Left colon (tissue), 2 donors: ENCODE measurements around the gene TSSK2. TPM values are rescaled to one million over a fixed set of nuclear protein-coding genes. Genes with fewer than 3 reads are reported as not detected.

Experiments used
- ATAC-seq: fragments of 200-7000 bp; cut with Tn5 transposase; one replicate; pipeline ENCODE4 v1.9.1; 2020; ENCODE audit warnings: mild to moderate bottlenecking, moderate library complexity
- DNase-seq, 2 donors: peaks; one replicate each; pipeline ENCODE4 v3.0.0-alpha.2; 2020
- intact Hi-C, 2 donors: fragments of 100-400 bp; cut with DNase I in 1 of 2; cut with micrococcal nuclease in 1 of 2; formaldehyde crosslinking; loops; one replicate each; pipeline versions ENCODE4 v1.11.2 to v1.14.0; 2022; cut with DNase I, micrococcal nuclease
- total RNA-seq, 2 donors: library from RNA; stranded (reverse); fragmentation: NEBNext Ultra II Directional; extraction: Animal tissue kit (Norgen Biotek cat#: 25700); gene quantifications; one replicate each; pipeline ENCODE4 v1.2.1, GENCODE V29; 2021
- donor health status: DM: no; HTN: no; CAD: no.
- donor health status: DM: yes; HTN: yes; CAD: no.

Gene TSSK2
- total RNA-seq, 2 donors from 2014 or later, result not detected

- peak; percentile 45 for ATAC-seq
- intact Hi-C loops, result no loop called here
- peak; percentile 52 to 66 for DNase-seq
Measured at GRCh38 chr22:19121631-19122142, 9.4 kb upstream of the TSSK2 start.

GRCh38 chr22:19122143-19122751 lies 8.9 kb upstream of the TSSK2 start, which contains the start of gene DGCR2:
Gene DGCR2 (minus strand): TSS chr22:19122412. CDS start chr22:19122206, 206 bp downstream.
- intact Hi-C loops, result no loop called here
- DNase-seq (peak; percentile 96 to 98), ATAC-seq (peak; percentile 84)

GRCh38 chr22:19122752-19123492 lies 8.2 kb upstream of the TSSK2 start:
- ATAC-seq, result peak; percentile 29
- intact Hi-C loops, result no loop called here
- DNase-seq, result no peak

GRCh38 chr22:19123936-19124335 lies 7.2 kb upstream of the TSSK2 start:
- intact Hi-C loops, result no loop called here
- ATAC-seq, result no peak
- DNase-seq, result no peak

GRCh38 chr22:19124377-19124776 lies 6.7 kb upstream of the TSSK2 start:
- ATAC-seq, result no peak
- no peak for DNase-seq
- intact Hi-C loops, result no loop called here

- ATAC-seq (no peak), DNase-seq (no peak)
- intact Hi-C loops, result no loop called here
Measured at GRCh38 chr22:19125011-19125410, 6.1 kb upstream of the TSSK2 start.

GRCh38 chr22:19125474-19126308 lies 5.4 kb upstream of the TSSK2 start:
- intact Hi-C loops, result no loop called here
- DNase-seq (peak in 1 of 2 donors; percentile 3), ATAC-seq (no peak)

GRCh38 chr22:19126309-19127273 lies 4.5 kb upstream of the TSSK2 start:
- intact Hi-C loops, result no loop called here
- no peak for DNase-seq
- ATAC-seq, result no peak

GRCh38 chr22:19127329-19128008 lies 3.6 kb upstream of the TSSK2 start:
- intact Hi-C loops, result no loop called here
- peak; percentile 42 to 52 for DNase-seq

GRCh38 chr22:19128009-19128401 lies 3.1 kb upstream of the TSSK2 start:
- intact Hi-C loops, result no loop called here

More at GRCh38 chr22:19127329-19128008, 3.6 kb upstream of the TSSK2 start:
- ATAC-seq, result peak; percentile 56

GRCh38 chr22:19128946-19129727 lies 2.0 kb upstream of the TSSK2 start:
- ATAC-seq (no peak), DNase-seq (no peak)
- intact Hi-C loops, result no loop called here

More at GRCh38 chr22:19128009-19128401, 3.1 kb upstream of the TSSK2 start:
- ATAC-seq (no peak), DNase-seq (no peak)

- ATAC-seq (no peak), DNase-seq (no peak)
- intact Hi-C loops, result no loop called here
Measured at GRCh38 chr22:19129871-19130270, 1.2 kb upstream of the TSSK2 start.

GRCh38 chr22:19131685-19132015 lies 542 bp downstream of the TSSK2 start:
- intact Hi-C loops, result no loop called here

GRCh38 chr22:19132153-19132552 lies 1.0 kb downstream of the TSSK2 start:
- intact Hi-C loops, result no loop called here
- ATAC-seq, result no peak
- no peak for DNase-seq

More at GRCh38 chr22:19131685-19132015, 542 bp downstream of the TSSK2 start:
- no peak for ATAC-seq
- no peak for DNase-seq

GRCh38 chr22:19132693-19133400 lies 1.7 kb downstream of the TSSK2 start:
- DNase-seq (no peak), ATAC-seq (no peak)
- intact Hi-C loops, result no loop called here

- intact Hi-C loops, result no loop called here
- no peak for ATAC-seq
- DNase-seq, result no peak
Measured at GRCh38 chr22:19133561-19133960, 2.5 kb downstream of the TSSK2 start.
